SK-N-MC (cell line): ENCODE measurements around the gene PAGR1.

Experiments
- EZH2 ChIP-seq: fragments of 200-600 bp; sonication (generic); IDR thresholded peaks from one replicate; pipeline ENCODE4 v1.6.1; 2017; ENCODE audit warnings: antibody characterized with exemption
- FOXP2 ChIP-seq: optimal IDR thresholded peaks from 2 replicates; pipeline ENCODE3; 2011; ENCODE audit warnings: mild to moderate bottlenecking, moderate library complexity; ENCODE audit not compliant: insufficient read depth; ENCODE audit errors: extremely low read length, control extremely low read depth
- POLR2AphosphoS5 ChIP-seq: IDR thresholded peaks from 2 replicates; pipeline ENCODE4 v1.6.1; 2012; ENCODE audit warnings: mild to moderate bottlenecking, low read depth, low read length, borderline replicate concordance

GRCh38 chr16:29835926-29836325, 20.0 kb downstream of the PAGR1 start:
- TF ChIP-seq EZH2, result no peak
- TF ChIP-seq POLR2AphosphoS5, result no peak
- TF ChIP-seq FOXP2, result no peak
